Left ventricle myocardium inferior (tissue), 1 donor: ENCODE measurements around the gene ALCAM. TPM values are rescaled to one million over a fixed set of nuclear protein-coding genes. Genes with fewer than 3 reads are reported as not detected.

Experiments
- DNase-seq: peaks from one replicate; pipeline ENCODE4 v3.0.0-alpha.2; 2020
- H3K27ac ChIP-seq: fragments of 200-600 bp; replicated peaks from 2 replicates; pipeline ENCODE4 v1.8.0; 2021
- H3K27me3 ChIP-seq: fragments of 200-600 bp; 2 replicates; pipeline ENCODE4 v1.8.0; 2021; ENCODE audit warnings: low read depth
- H3K36me3 ChIP-seq: fragments of 200-600 bp; 2 replicates; pipeline ENCODE4 v1.8.0; 2021
- H3K4me1 ChIP-seq: fragments of 200-600 bp; 2 replicates; pipeline ENCODE4 v1.8.0; 2021
- H3K4me3 ChIP-seq: fragments of 200-600 bp; 2 replicates; pipeline ENCODE4 v1.8.0; 2021; ENCODE audit warnings: mild to moderate bottlenecking, moderate library complexity
- H3K9me3 ChIP-seq: fragments of 200-600 bp; replicated peaks from 2 replicates; pipeline ENCODE4 v1.8.0; 2021
- CTCF ChIP-seq: fragments of 200-600 bp; IDR thresholded peaks from 2 replicates; pipeline ENCODE4 v1.8.0; 2021; ENCODE audit warnings: antibody characterized with exemption, mild to moderate bottlenecking, borderline replicate concordance
- intact Hi-C: fragments of 100-400 bp; cut with micrococcal nuclease; formaldehyde crosslinking; loops from one replicate; pipeline ENCODE4 v1.11.0; 2022
- total RNA-seq: library from RNA; stranded (reverse); fragmentation: NEBNext Ultra II Directional; extraction: Animal tissue kit (Norgen Biotek cat#: 25700); gene quantifications from one replicate; pipeline ENCODE4 v1.2.1, GENCODE V29; 2021
- donor health status: DM: no; HTN: yes; CAD: no; lungs with severe emphysema.

Gene ALCAM
- total RNA-seq, 1 donor from 2014 or later, result 3.7 TPM

GRCh38 chr3:105364128-105364527, 2.6 kb upstream of the ALCAM start:
- H3K4me3 ChIP-seq, result no peak overlapping the region
- intact Hi-C loops, result no loop called here
- TF ChIP-seq CTCF, result no peak

GRCh38 chr3:105365081-105365390, 1.7 kb upstream of the ALCAM start:
- no peak overlapping the region for H3K4me3 ChIP-seq
- peaks cover 43% of the 10 kb centered on the region for H3K4me1 ChIP-seq
- DNase-seq, result no peak
- no peak for TF ChIP-seq CTCF
- no peak overlapping the region for H3K27ac ChIP-seq
- intact Hi-C loops, result no loop called here
- H3K9me3 ChIP-seq, result no peaks in the 10 kb centered on the region
- H3K36me3 ChIP-seq, result no peaks in the 10 kb centered on the region
- no peaks in the 10 kb centered on the region for H3K27me3 ChIP-seq

More at GRCh38 chr3:105364128-105364527, 2.6 kb upstream of the ALCAM start:
- H3K27ac ChIP-seq, result no peak overlapping the region
- no peaks in the 10 kb centered on the region for H3K36me3 ChIP-seq
- no peaks in the 10 kb centered on the region for H3K27me3 ChIP-seq
- no peak for DNase-seq
- peaks cover 34% of the 10 kb centered on the region for H3K4me1 ChIP-seq
- H3K9me3 ChIP-seq, result no peaks in the 10 kb centered on the region

GRCh38 chr3:105365391-105366325, 1.1 kb upstream of the ALCAM start:
- intact Hi-C loops, result no loop called here
- H3K4me1 ChIP-seq, result peaks cover 45% of the 10 kb centered on the region
- DNase-seq, result no peak
- peak overlapping the region; percentile 32 for H3K27ac ChIP-seq
- no peaks in the 10 kb centered on the region for H3K27me3 ChIP-seq
- no peaks in the 10 kb centered on the region for H3K36me3 ChIP-seq
- H3K4me3 ChIP-seq, result peak overlapping the region; percentile 72
- TF ChIP-seq CTCF, result no peak
- H3K9me3 ChIP-seq, result no peaks in the 10 kb centered on the region

- TF ChIP-seq CTCF, result no peak
- H3K36me3 ChIP-seq, result no peaks in the 10 kb centered on the region
- no peaks in the 10 kb centered on the region for H3K9me3 ChIP-seq
- H3K27ac ChIP-seq, result no peak overlapping the region
- H3K4me1 ChIP-seq, result peaks cover 45% of the 10 kb centered on the region
- H3K4me3 ChIP-seq, result peak overlapping the region; percentile 72
- no peaks in the 10 kb centered on the region for H3K27me3 ChIP-seq
- intact Hi-C loops, result no loop called here
- DNase-seq, result no peak
These were observed 325 bp downstream of the ALCAM start for GRCh38 chr3:105367063-105367405.

- no peak overlapping the region for H3K27ac ChIP-seq
- TF ChIP-seq CTCF, result no peak
- intact Hi-C loops, result no loop called here
- DNase-seq, result peak; percentile 62
- peak overlapping the region; percentile 72 for H3K4me3 ChIP-seq
- no peaks in the 10 kb centered on the region for H3K36me3 ChIP-seq
- H3K27me3 ChIP-seq, result no peaks in the 10 kb centered on the region
- H3K4me1 ChIP-seq, result peaks cover 45% of the 10 kb centered on the region
- H3K9me3 ChIP-seq, result no peaks in the 10 kb centered on the region
These were observed 901 bp downstream of the ALCAM start for GRCh38 chr3:105367406-105368213.
